ENCODE data around the gene HIPK2. TPM values are rescaled to one million over a fixed set of nuclear protein-coding genes. Genes with fewer than 3 reads are reported as not detected.

HIPK2 gene
- total RNA-seq, 1 donor from 2014 or later: 89.1 TPM

- no peaks in the 10 kb centered on the region for H3K9me3 Mint-ChIP-seq
- peaks cover 50% of the 10 kb centered on the region for H3K36me3 Mint-ChIP-seq
- no peak overlapping the region for H3K27ac Mint-ChIP-seq
- no peak overlapping the region for H3K4me3 Mint-ChIP-seq
- TF ChIP-seq, protein P1, sequence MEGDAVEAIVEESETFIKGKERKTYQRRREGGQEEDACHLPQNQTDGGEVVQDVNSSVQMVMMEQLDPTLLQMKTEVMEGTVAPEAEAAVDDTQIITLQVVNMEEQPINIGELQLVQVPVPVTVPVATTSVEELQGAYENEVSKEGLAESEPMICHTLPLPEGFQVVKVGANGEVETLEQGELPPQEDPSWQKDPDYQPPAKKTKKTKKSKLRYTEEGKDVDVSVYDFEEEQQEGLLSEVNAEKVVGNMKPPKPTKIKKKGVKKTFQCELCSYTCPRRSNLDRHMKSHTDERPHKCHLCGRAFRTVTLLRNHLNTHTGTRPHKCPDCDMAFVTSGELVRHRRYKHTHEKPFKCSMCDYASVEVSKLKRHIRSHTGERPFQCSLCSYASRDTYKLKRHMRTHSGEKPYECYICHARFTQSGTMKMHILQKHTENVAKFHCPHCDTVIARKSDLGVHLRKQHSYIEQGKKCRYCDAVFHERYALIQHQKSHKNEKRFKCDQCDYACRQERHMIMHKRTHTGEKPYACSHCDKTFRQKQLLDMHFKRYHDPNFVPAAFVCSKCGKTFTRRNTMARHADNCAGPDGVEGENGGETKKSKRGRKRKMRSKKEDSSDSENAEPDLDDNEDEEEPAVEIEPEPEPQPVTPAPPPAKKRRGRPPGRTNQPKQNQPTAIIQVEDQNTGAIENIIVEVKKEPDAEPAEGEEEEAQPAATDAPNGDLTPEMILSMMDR (conservative IDR thresholded peaks at IDR 0.05): no peak
- no peak for DNase-seq (ENCODE audit: extremely low spot score, unreplicated experiment)
- peaks cover 9% of the 10 kb centered on the region for H3K4me1 Mint-ChIP-seq (ENCODE audit: unreplicated experiment)
- H3K27me3 Mint-ChIP-seq: no peaks in the 10 kb centered on the region
Observed at GRCh38 chr7:139630643-139631519, 146.9 kb downstream of the HIPK2 start.

GRCh38 chr7:139629392-139630082 lies 148.3 kb downstream of the HIPK2 start:
- no peak overlapping the region for H3K4me3 Mint-ChIP-seq
- no peaks in the 10 kb centered on the region for H3K9me3 Mint-ChIP-seq
- H3K27me3 Mint-ChIP-seq: no peaks in the 10 kb centered on the region
- H3K4me1 Mint-ChIP-seq (ENCODE audit: unreplicated experiment): peaks cover 8% of the 10 kb centered on the region
- TF ChIP-seq, protein P1 (conservative IDR thresholded peaks at IDR 0.05): no peak
- no peak for DNase-seq (ENCODE audit: extremely low spot score, unreplicated experiment)
- H3K36me3 Mint-ChIP-seq: peaks cover 59% of the 10 kb centered on the region
- H3K27ac Mint-ChIP-seq: peak overlapping the region; percentile 47

GRCh38 chr7:139627831-139628230 lies 150.0 kb downstream of the HIPK2 start:
- no peaks in the 10 kb centered on the region for H3K27me3 Mint-ChIP-seq
- TF ChIP-seq, protein P1 (conservative IDR thresholded peaks at IDR 0.05): no peak
- no peaks in the 10 kb centered on the region for H3K9me3 Mint-ChIP-seq
- no peak for DNase-seq (ENCODE audit: extremely low spot score, unreplicated experiment)
- no peak overlapping the region for H3K27ac Mint-ChIP-seq
- peaks cover 8% of the 10 kb centered on the region for H3K4me1 Mint-ChIP-seq (ENCODE audit: unreplicated experiment)
- H3K36me3 Mint-ChIP-seq: peaks cover 60% of the 10 kb centered on the region
- no peak overlapping the region for H3K4me3 Mint-ChIP-seq

DNA sequence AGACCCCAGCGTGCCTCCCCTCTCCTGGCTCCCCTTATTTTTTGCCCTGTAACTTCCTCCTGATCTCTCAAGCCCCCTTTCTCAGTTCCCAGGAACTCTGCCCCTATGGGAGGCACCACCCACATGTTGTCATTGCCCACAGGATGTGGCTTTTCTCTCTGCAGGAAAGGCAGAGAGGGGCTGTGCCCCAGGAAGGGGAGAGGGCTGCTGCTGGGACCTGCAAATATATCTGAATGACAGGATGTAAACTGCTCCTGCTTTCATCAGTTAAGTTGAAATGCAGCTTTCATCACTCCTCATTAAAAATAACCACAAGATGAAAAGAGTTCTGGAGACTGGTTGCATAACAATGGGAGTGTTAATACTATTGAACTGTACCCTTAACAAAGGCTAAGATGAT lies 151.0 kb downstream of the HIPK2 start:
- Mint-ChIP-seq H3K27me3 (no peaks in the 10 kb centered on the region), H3K4me1 (ENCODE audit: unreplicated experiment) (peaks cover 8% of the 10 kb centered on the region), H3K36me3 (peaks cover 54% of the 10 kb centered on the region), H3K4me3 (no peak overlapping the region), H3K9me3 (no peaks in the 10 kb centered on the region), H3K27ac (no peak overlapping the region)
- DNase-seq (ENCODE audit: extremely low spot score, unreplicated experiment): no peak
- TF ChIP-seq, protein P1 (conservative IDR thresholded peaks at IDR 0.05): no peak

- H3K36me3 Mint-ChIP-seq: peaks cover 39% of the 10 kb centered on the region
- TF ChIP-seq, protein P1 (conservative IDR thresholded peaks at IDR 0.05): no peak
- H3K9me3 Mint-ChIP-seq: no peaks in the 10 kb centered on the region
- H3K4me1 Mint-ChIP-seq (ENCODE audit: unreplicated experiment): peaks cover 8% of the 10 kb centered on the region
- no peak for DNase-seq (ENCODE audit: extremely low spot score, unreplicated experiment)
- H3K27me3 Mint-ChIP-seq: no peaks in the 10 kb centered on the region
- H3K27ac Mint-ChIP-seq: no peak overlapping the region
- H3K4me3 Mint-ChIP-seq: no peak overlapping the region
Observed at GRCh38 chr7:139623518-139623917, 154.3 kb downstream of the HIPK2 start.
